Kidney (tissue), 14 donors: ENCODE data around the gene FMN2. TPM values are rescaled to one million over a fixed set of nuclear protein-coding genes. Genes with fewer than 3 reads are reported as not detected.

ENCODE experiments used
- DNase-seq, 5 donors: peaks; one replicate each; pipeline ENCODE4 v3.0.0-alpha.2; 2013 to 2020
- FAIRE-seq: peaks from 2 replicates; lab custom pipeline; 2012; peaks lifted over from hg19 to GRCh38; lab: Jason Lieb, UNC
- H3K27ac ChIP-seq, 2 donors: one replicate each; pipeline ENCODE4 v1.7.0; 2013; ENCODE audit warnings: low read depth in 2 of 2, low read length in 2 of 2, inconsistent platforms in 1 of 2
- H3K27me3 ChIP-seq: one replicate; pipeline ENCODE4 v1.7.1; 2013; ENCODE audit warnings: low read length, inconsistent platforms; ENCODE audit not compliant: control insufficient read depth, insufficient read depth
- H3K36me3 ChIP-seq, 3 donors: one replicate each; pipeline versions ENCODE4 v1.7.0 to v1.7.1; 2013; ENCODE audit warnings: low read length in 3 of 3, control low read depth in 1 of 3, inconsistent platforms in 1 of 3; ENCODE audit not compliant: insufficient read depth in 3 of 3, control insufficient read depth in 2 of 3
- H3K4me1 ChIP-seq, 3 donors: one replicate each; pipeline versions ENCODE4 v1.7.0 to v1.7.1; 2013; ENCODE audit warnings: low read length in 3 of 3, inconsistent platforms in 1 of 3, low read depth in 1 of 3; ENCODE audit not compliant: control insufficient read depth in 2 of 3, insufficient read depth in 2 of 3
- H3K4me3 ChIP-seq, 3 donors: one replicate each; pipeline versions ENCODE4 v1.7.0 to v1.8.1; 2013; ENCODE audit warnings: low read length in 3 of 3, control low read depth in 1 of 3, inconsistent platforms in 1 of 3
- H3K9ac ChIP-seq, 3 donors: one replicate each; pipeline versions ENCODE4 v1.7.0 to v1.7.1; 2013; ENCODE audit warnings: low read length in 3 of 3, control low read depth in 1 of 3, inconsistent platforms in 1 of 3
- H3K9me3 ChIP-seq, 3 donors: one replicate each; pipeline versions ENCODE4 v1.7.0 to v1.7.1; 2013; ENCODE audit warnings: low read length in 3 of 3, control low read depth in 1 of 3, inconsistent platforms in 1 of 3; ENCODE audit not compliant: control insufficient read depth in 2 of 3, insufficient read depth in 1 of 3
- intact Hi-C: fragments of 100-400 bp; cut with DNase I; formaldehyde crosslinking; loops from one replicate; pipeline ENCODE4 v1.11.1; 2022
- polyA plus RNA-seq: library from polyadenylated mRNA; stranded (reverse); fragments of 350-450 nt; fragmentation: Illumina TruSeq; extraction: RNeasy Lipid Tissue Mini Kit (QIAGEN cat#74804); gene quantifications from one replicate; pipeline ENCODE4 v1.2.3, GENCODE V29; 2014; ENCODE audit warnings: low read depth, low replicate concordance; ENCODE audit not compliant: insufficient read depth
- total RNA-seq: library from RNA; stranded (reverse); fragmentation: NEBNext Ultra II Directional; extraction: Animal tissue kit (Norgen Biotek cat#: 25700); gene quantifications from one replicate; pipeline ENCODE4 v1.2.1, GENCODE V29; 2021
- TF ChIP-seq, protein P1 (sequence below): IDR thresholded peaks from 3 replicates; pipeline ENCODE4 v1.5.1; 2012; ENCODE audit warnings: mild to moderate bottlenecking, moderate library complexity, borderline replicate concordance; ENCODE audit not compliant: insufficient read depth; ENCODE audit errors: extremely low read depth
- donor health status: control.
- donor health status: control.
- donor health status: control.
- donor health status: control.
- donor health status: control.
- donor health status: DM: yes; HTN: yes; CAD: no.
- donor health status: Normal renal cell carcinoma (clear cell type).

FMN2 gene
- total and polyA plus RNA-seq, 2 donors from 2014 or later, result 0.06 to 3.4 TPM

DNA sequence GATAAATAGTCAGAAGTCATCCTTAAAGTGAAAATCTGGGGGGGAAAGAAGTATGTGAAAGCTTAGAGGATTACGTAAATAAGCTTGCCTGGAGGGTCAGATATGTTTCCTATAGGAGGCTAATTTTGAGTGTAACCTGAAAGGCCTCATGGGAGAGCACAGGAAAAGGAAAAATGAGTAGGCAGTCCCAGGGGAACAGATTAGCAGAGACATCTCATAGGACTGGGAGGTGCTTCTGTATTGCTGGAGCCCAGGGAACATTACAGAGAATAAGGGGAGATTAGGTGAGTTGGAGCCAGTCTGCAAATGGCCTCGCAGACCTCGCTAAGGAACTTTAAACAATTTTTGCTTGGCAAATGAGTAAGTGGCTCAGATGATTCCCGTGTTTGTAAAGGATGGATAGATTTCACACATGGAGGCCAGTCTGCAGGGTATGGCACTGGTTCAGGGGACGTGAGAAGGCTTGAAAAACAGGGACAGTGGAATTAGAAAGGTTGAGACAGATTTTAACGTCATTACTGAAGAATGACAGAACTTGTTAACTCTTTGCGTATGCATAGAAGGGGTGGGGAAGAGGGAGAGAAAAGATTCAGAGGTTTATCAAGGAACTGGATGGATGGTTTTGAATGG lies 371.2 kb downstream of the FMN2 start:
- FAIRE-seq, result no peak
- no peaks in the 10 kb centered on the region for H3K9me3 ChIP-seq
- no peak overlapping the region for H3K4me3 ChIP-seq
- intact Hi-C loops, result no loop called here
- TF ChIP-seq, protein P1, sequence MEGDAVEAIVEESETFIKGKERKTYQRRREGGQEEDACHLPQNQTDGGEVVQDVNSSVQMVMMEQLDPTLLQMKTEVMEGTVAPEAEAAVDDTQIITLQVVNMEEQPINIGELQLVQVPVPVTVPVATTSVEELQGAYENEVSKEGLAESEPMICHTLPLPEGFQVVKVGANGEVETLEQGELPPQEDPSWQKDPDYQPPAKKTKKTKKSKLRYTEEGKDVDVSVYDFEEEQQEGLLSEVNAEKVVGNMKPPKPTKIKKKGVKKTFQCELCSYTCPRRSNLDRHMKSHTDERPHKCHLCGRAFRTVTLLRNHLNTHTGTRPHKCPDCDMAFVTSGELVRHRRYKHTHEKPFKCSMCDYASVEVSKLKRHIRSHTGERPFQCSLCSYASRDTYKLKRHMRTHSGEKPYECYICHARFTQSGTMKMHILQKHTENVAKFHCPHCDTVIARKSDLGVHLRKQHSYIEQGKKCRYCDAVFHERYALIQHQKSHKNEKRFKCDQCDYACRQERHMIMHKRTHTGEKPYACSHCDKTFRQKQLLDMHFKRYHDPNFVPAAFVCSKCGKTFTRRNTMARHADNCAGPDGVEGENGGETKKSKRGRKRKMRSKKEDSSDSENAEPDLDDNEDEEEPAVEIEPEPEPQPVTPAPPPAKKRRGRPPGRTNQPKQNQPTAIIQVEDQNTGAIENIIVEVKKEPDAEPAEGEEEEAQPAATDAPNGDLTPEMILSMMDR, result no peak
- H3K9ac ChIP-seq, result no peak overlapping the region
- H3K27ac ChIP-seq, result no peak overlapping the region
- no peaks in the 10 kb centered on the region for H3K4me1 ChIP-seq
- no peak for DNase-seq
- no peaks in the 10 kb centered on the region for H3K36me3 ChIP-seq
- H3K27me3 ChIP-seq, result no peaks in the 10 kb centered on the region

GRCh38 chr1:240464099-240464498 lies 372.4 kb downstream of the FMN2 start:
- DNase-seq (no peak), FAIRE-seq (no peak)
- intact Hi-C loops, result no loop called here
- no peak overlapping the region for H3K9ac ChIP-seq
- H3K36me3 ChIP-seq, result no peaks in the 10 kb centered on the region
- H3K4me1 ChIP-seq, result no peaks in the 10 kb centered on the region
- TF ChIP-seq, protein P1, result no peak
- no peaks in the 10 kb centered on the region for H3K27me3 ChIP-seq
- H3K9me3 ChIP-seq, result no peaks in the 10 kb centered on the region
- H3K27ac ChIP-seq, result no peak overlapping the region
- no peak overlapping the region for H3K4me3 ChIP-seq

DNA sequence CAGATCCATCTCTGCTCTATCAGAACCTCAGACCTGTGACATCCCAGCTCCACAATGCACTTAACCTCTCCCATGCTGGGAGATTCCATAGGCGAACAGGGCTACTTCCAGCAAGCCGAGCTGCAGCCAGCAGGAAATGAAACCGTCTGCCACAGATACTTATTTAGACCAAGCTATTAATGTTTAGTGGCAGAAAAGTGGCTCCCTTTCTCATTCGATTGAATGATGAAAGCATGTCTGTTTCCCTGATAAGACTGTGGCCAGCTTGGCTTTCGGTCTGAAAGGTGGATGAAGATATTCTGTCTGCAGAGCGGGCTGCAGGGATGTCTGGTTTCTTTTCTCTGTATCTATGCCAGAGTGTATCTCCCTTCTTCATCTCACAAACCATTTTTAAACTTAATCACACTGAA lies 373.9 kb downstream of the FMN2 start:
- FAIRE-seq (no peak), DNase-seq (no peak)
- TF ChIP-seq, protein P1, result no peak
- intact Hi-C loops, result no loop called here
- Histone ChIP-seq H3K27me3 (no peaks in the 10 kb centered on the region), H3K27ac (no peak overlapping the region), H3K4me3 (no peak overlapping the region), H3K9ac (no peak overlapping the region), H3K4me1 (no peaks in the 10 kb centered on the region), H3K9me3 (no peaks in the 10 kb centered on the region), H3K36me3 (no peaks in the 10 kb centered on the region)

DNA sequence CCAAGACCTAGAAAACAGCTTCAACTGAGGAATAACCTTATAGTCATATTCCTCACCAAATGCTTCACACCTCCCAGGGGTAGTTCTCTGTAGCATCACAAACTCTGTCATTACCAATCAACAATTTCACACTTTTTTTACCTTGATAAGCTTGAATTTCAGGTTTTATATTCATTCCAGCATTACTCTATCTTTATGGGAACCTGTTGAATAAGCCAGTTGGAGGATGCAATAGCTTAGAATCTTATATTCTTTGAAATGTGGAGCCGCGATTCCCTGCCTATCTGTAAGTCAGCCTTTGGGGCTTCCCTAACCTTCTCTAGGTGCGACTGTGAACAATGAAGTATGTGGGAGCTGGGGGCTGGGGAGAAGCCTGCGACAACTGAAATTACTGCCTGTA lies 374.8 kb downstream of the FMN2 start:
- H3K27ac ChIP-seq, result no peak overlapping the region
- no peak overlapping the region for H3K4me3 ChIP-seq
- TF ChIP-seq, protein P1, result no peak
- H3K9me3 ChIP-seq, result no peaks in the 10 kb centered on the region
- H3K9ac ChIP-seq, result no peak overlapping the region
- FAIRE-seq, result no peak
- H3K27me3 ChIP-seq, result no peaks in the 10 kb centered on the region
- DNase-seq, result no peak
- intact Hi-C loops, result no loop called here
- no peaks in the 10 kb centered on the region for H3K4me1 ChIP-seq
- H3K36me3 ChIP-seq, result no peaks in the 10 kb centered on the region
